Nephron progenitor cell (in vitro differentiated cells): Measurements from ENCODE around the gene UBASH3B.
A peak's percentile ranks its signal among the peaks of the same experiment; 100 is the strongest.

Experiments
- DNase-seq: peaks from one replicate; pipeline ENCODE4 v3.0.0; 2021
- H3K27ac Mint-ChIP-seq: 2 replicates; pipeline ENCODE4 v1.8.0; 2021; ENCODE audit warnings: mild to moderate bottlenecking, moderate library complexity, mixed read lengths
- H3K27me3 Mint-ChIP-seq: 2 replicates; pipeline ENCODE4 v1.8.0; 2021; ENCODE audit warnings: mild to moderate bottlenecking, low read depth, mixed read lengths; ENCODE audit not compliant: poor library complexity
- H3K36me3 Mint-ChIP-seq: 2 replicates; pipeline ENCODE4 v1.8.0; 2021; ENCODE audit warnings: low read depth, mixed read lengths
- H3K4me1 Mint-ChIP-seq: 2 replicates; pipeline ENCODE4 v1.8.0; 2021; ENCODE audit warnings: mixed read lengths
- H3K4me3 Mint-ChIP-seq: 2 replicates; pipeline ENCODE4 v1.8.0; 2021; ENCODE audit warnings: mild to moderate bottlenecking, moderate library complexity, mixed read lengths
- H3K9me3 Mint-ChIP-seq: 2 replicates; pipeline ENCODE4 v1.8.0; 2021; ENCODE audit warnings: mild to moderate bottlenecking, moderate library complexity, mixed read lengths
- TF ChIP-seq, protein P1 (sequence below): fragments of 200-600 bp; sonication (generic); IDR thresholded peaks from 2 replicates; pipeline ENCODE4 v1.5.0; 2021; ENCODE audit warnings: antibody characterized with exemption

The UBASH3B gene

DNA sequence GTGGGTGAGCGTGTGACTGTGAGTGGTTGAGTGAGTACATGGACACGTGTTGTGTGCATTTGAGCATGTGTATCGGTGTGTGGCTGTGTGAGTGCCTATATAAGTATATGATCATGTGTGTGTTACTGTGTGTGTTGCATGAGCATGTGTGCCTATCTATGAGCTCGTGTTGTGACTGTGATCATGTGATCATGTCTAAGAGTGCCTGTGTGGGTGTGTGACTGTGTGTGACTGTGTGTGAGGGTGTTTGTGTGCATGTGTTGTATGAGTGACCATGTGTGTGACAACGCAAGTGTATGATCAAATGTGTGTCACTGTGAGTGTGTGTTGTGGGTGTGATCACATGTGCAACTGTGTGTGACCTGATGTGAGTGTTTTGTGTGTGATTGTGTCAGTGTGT lies 88.8 kb downstream of the UBASH3B start:
- TF ChIP-seq, protein P1, sequence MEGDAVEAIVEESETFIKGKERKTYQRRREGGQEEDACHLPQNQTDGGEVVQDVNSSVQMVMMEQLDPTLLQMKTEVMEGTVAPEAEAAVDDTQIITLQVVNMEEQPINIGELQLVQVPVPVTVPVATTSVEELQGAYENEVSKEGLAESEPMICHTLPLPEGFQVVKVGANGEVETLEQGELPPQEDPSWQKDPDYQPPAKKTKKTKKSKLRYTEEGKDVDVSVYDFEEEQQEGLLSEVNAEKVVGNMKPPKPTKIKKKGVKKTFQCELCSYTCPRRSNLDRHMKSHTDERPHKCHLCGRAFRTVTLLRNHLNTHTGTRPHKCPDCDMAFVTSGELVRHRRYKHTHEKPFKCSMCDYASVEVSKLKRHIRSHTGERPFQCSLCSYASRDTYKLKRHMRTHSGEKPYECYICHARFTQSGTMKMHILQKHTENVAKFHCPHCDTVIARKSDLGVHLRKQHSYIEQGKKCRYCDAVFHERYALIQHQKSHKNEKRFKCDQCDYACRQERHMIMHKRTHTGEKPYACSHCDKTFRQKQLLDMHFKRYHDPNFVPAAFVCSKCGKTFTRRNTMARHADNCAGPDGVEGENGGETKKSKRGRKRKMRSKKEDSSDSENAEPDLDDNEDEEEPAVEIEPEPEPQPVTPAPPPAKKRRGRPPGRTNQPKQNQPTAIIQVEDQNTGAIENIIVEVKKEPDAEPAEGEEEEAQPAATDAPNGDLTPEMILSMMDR, result no peak
- no peak overlapping the region for H3K27ac Mint-ChIP-seq
- peaks cover 60% of the 10 kb centered on the region for H3K4me1 Mint-ChIP-seq
- H3K36me3 Mint-ChIP-seq, result no peaks in the 10 kb centered on the region
- no peak for DNase-seq
- H3K9me3 Mint-ChIP-seq, result no peaks in the 10 kb centered on the region
- H3K27me3 Mint-ChIP-seq, result no peaks in the 10 kb centered on the region
- no peak overlapping the region for H3K4me3 Mint-ChIP-seq

DNA sequence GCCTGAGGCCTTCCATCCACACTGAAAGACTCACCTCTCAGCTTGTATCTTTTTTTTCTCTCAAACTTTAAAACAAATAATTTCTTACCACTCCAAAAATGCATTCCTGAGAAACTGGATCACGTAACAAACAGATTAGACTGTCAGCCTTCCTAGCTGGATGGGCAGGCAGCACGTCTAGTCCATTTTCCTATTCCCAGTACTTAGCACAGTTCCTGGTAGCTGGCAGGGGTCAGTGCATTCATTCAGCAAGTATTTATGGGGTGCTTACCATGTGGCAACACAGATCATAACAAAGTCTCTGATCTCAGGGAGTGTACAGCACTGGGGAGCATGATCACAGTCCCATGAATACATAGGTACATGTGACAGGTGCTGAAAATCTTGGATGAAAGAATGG lies 89.6 kb downstream of the UBASH3B start:
- no peaks in the 10 kb centered on the region for H3K36me3 Mint-ChIP-seq
- H3K4me1 Mint-ChIP-seq, result peaks cover 56% of the 10 kb centered on the region
- no peak for DNase-seq
- H3K9me3 Mint-ChIP-seq, result no peaks in the 10 kb centered on the region
- TF ChIP-seq, protein P1, result no peak
- H3K4me3 Mint-ChIP-seq, result no peak overlapping the region
- H3K27ac Mint-ChIP-seq, result no peak overlapping the region
- no peaks in the 10 kb centered on the region for H3K27me3 Mint-ChIP-seq

DNA sequence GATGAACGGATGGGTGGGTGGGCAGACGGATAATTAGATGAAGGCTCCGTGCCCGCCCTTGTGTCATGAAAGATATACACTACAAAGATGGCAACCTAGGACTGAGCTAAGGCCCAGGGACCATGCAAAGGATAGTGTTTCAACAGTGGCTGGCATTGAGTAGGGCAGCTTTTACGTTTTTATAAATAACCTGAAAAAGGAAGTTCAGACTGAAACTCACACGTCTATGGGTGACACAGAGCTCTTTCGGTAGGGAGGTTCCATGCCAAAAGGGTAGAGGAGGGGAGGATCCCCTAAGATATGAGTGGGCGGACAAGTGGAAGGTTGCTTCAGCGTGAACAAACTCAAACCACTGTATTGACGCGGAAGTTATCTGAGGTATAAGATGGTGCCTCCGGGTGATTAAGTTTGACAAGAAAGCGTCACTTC lies 90.5 kb downstream of the UBASH3B start:
- DNase-seq, result no peak
- TF ChIP-seq, protein P1, result no peak
- peaks cover 56% of the 10 kb centered on the region for H3K4me1 Mint-ChIP-seq
- no peaks in the 10 kb centered on the region for H3K36me3 Mint-ChIP-seq
- no peak overlapping the region for H3K4me3 Mint-ChIP-seq
- no peaks in the 10 kb centered on the region for H3K9me3 Mint-ChIP-seq
- H3K27me3 Mint-ChIP-seq, result no peaks in the 10 kb centered on the region
- H3K27ac Mint-ChIP-seq, result no peak overlapping the region

DNA sequence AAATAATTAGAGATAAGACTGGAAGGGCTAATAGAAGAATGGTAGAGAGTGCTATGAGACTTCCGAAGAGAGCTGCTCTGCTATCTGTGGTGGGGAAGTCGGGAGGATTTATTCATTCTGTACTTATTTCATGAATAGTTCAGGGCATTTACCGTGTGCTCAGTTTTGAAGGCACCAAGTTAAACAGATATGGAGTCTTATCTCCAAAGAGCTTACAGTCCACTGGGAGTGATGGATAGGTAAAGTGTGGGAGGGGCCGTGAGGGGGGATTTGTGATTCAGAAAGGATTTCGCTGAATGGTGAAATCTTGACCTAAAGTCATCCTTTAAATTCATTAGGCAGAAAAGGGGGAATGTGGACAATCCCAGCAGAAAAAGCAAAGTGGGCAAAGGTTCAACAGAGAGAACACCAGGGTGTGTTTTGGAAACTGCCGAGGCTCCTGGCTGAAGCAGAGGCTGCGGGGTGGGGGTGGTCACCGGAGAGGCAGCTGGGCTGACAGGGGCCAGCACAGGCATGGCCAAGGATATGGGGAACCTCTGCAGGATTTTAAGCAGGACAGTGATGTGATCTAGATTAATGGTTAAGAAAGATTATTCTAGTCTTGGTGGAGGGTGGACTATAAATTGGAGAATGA lies 91.2 kb downstream of the UBASH3B start:
- Mint-ChIP-seq H3K27ac (peak overlapping the region; percentile 57), H3K27me3 (no peaks in the 10 kb centered on the region), H3K4me1 (peaks cover 56% of the 10 kb centered on the region), H3K9me3 (no peaks in the 10 kb centered on the region), H3K4me3 (no peak overlapping the region), H3K36me3 (no peaks in the 10 kb centered on the region)
- DNase-seq, result no peak
- TF ChIP-seq, protein P1, result no peak

DNA sequence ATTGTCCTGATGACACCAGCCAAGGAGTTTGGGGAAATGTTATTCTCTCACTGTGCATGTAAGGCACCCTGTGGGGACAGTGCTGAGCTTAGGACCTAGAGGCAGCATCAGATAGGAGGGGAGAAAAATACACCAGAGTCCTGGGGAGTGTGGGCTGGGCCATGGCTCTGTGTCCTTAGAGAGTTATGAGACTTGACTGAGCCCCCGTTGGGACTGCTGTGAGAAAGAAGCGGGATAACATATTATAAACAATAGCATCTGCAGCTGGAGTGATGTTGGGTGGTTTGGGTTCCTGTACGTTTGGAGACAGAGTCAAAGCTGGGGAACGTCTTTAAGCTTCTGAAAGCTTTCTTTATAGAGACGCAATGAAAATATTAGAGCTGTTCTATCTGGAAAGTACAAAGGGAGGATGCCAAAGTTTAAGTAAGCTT lies 91.8 kb downstream of the UBASH3B start:
- TF ChIP-seq, protein P1, result no peak
- H3K4me3 Mint-ChIP-seq, result no peak overlapping the region
- H3K27me3 Mint-ChIP-seq, result no peaks in the 10 kb centered on the region
- H3K4me1 Mint-ChIP-seq, result peaks cover 49% of the 10 kb centered on the region
- H3K27ac Mint-ChIP-seq, result no peak overlapping the region
- no peak for DNase-seq
- H3K9me3 Mint-ChIP-seq, result no peaks in the 10 kb centered on the region
- no peaks in the 10 kb centered on the region for H3K36me3 Mint-ChIP-seq

DNA sequence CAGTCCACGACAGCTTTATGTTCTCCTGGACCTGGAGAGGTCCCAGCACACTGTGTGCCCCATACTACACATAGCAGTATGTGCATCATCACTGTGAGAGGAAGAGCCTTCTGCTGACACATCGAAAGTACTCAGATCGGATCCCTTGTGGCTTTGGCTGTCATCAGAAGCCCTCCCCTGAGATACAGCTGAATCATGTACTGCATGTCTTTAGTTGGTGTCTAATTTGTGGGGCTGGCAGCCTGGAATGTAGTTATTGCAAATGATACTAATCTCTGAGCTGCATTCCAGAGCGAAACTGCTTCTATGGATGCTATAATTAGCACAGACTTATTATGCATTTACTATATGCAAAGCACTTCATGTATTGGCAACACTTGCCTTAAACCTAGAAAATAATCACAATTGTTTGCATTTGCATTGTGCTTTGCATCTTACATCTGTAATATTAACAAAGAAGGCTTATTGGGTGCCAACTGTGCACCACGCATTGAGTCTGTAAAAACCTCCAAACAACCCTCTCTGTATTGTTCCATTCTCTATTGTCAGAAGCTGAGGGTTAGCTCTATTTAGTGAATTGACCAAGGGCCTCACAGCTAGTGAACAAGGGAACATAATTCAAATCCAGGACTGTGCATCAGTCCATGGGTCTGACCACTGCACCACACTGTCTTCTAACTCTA lies 93.6 kb downstream of the UBASH3B start:
- Mint-ChIP-seq H3K27me3 (no peaks in the 10 kb centered on the region), H3K27ac (no peak overlapping the region), H3K4me3 (no peak overlapping the region), H3K36me3 (no peaks in the 10 kb centered on the region), H3K4me1 (peaks cover 48% of the 10 kb centered on the region), H3K9me3 (no peaks in the 10 kb centered on the region)
- TF ChIP-seq, protein P1, result no peak
- DNase-seq, result no peak
